Measurements from ENCODE around the gene RANBP3L. TPM values are rescaled to one million over a fixed set of nuclear protein-coding genes. Genes with fewer than 3 reads are reported as not detected.

RANBP3L gene
- total RNA-seq, 2 experiments from 2014 or later = not detected

- Mint-ChIP-seq H3K36me3 (no peaks in the 10 kb centered on the region), H3K9me3 (ENCODE audit: low read depth) (no peaks in the 10 kb centered on the region), H3K27me3 (peaks cover 32% of the 10 kb centered on the region), H3K4me1 (no peaks in the 10 kb centered on the region), H3K4me3 (no peak overlapping the region), H3K27ac (no peak overlapping the region)
- CTCF ChIA-PET = interaction anchor here (1.2 to 1.4 kb wide), 2 partner anchors 9 to 171 kb away, joined by 3 to 4 read pairs; no protein-coding TSS in a partner anchor
- DNase-seq (no peak), ATAC-seq (no peak)
Observed at GRCh38 chr5:36250427-36250826, 51.3 kb downstream of the RANBP3L start.

- Mint-ChIP-seq H3K27ac (no peak overlapping the region), H3K9me3 (ENCODE audit: low read depth) (no peaks in the 10 kb centered on the region), H3K27me3 (peaks cover 19% of the 10 kb centered on the region), H3K4me3 (no peak overlapping the region), H3K36me3 (peaks cover 2% of the 10 kb centered on the region), H3K4me1 (peaks cover 18% of the 10 kb centered on the region)
- CTCF ChIA-PET = interaction anchor here (1.0 kb wide), 2 partner anchors 18 to 167 kb away, joined by 3 to 4 read pairs; no protein-coding TSS in a partner anchor
- DNase-seq = no peak
- ATAC-seq = no peak
Observed at GRCh38 chr5:36246036-36246800, 55.5 kb downstream of the RANBP3L start.

GRCh38 chr5:36244076-36244475 is 57.6 kb downstream of the RANBP3L start:
- Mint-ChIP-seq H3K9me3 (ENCODE audit: low read depth) (no peaks in the 10 kb centered on the region), H3K36me3 (peaks cover 2% of the 10 kb centered on the region), H3K27ac (no peak overlapping the region), H3K27me3 (peaks cover 11% of the 10 kb centered on the region), H3K4me3 (peak overlapping the region; percentile 14), H3K4me1 (peaks cover 34% of the 10 kb centered on the region)
- no peak for DNase-seq
- CTCF ChIA-PET = interaction anchor here (0.9 to 1.9 kb wide), 3 partner anchors 9 to 165 kb away, joined by 4 to 5 read pairs (median 5); no protein-coding TSS in a partner anchor
- ATAC-seq = no peak

- ATAC-seq = no peak
Observed at GRCh38 chr5:36243653-36244052, 58.0 kb downstream of the RANBP3L start.

GRCh38 chr5:36242534-36243485 is 58.9 kb downstream of the RANBP3L start:
- no peak for ATAC-seq
- H3K4me1 Mint-ChIP-seq = peaks cover 37% of the 10 kb centered on the region
- H3K27me3 Mint-ChIP-seq = peaks cover 8% of the 10 kb centered on the region
- H3K9me3 Mint-ChIP-seq (ENCODE audit: low read depth) = no peaks in the 10 kb centered on the region
- H3K27ac Mint-ChIP-seq = peak overlapping the region; percentile 90
- H3K36me3 Mint-ChIP-seq = peaks cover 4% of the 10 kb centered on the region
- H3K4me3 Mint-ChIP-seq = peak overlapping the region; percentile 82
- DNase-seq = no peak
- CTCF ChIA-PET = interaction anchor here (0.7 to 3.2 kb wide), 20 partner anchors 9 to 448 kb away, joined by 3 to 14 read pairs (median 4); partner anchors contain the start of gene LMBRD2

More at GRCh38 chr5:36243653-36244052, 58.0 kb downstream of the RANBP3L start:
- H3K4me1 Mint-ChIP-seq = peaks cover 37% of the 10 kb centered on the region
- no peaks in the 10 kb centered on the region for H3K9me3 Mint-ChIP-seq (ENCODE audit: low read depth)
- peak overlapping the region; percentile 14 for H3K4me3 Mint-ChIP-seq
- H3K27ac Mint-ChIP-seq = no peak overlapping the region
- peaks cover 11% of the 10 kb centered on the region for H3K27me3 Mint-ChIP-seq
- no peak for DNase-seq
- peaks cover 4% of the 10 kb centered on the region for H3K36me3 Mint-ChIP-seq
- CTCF ChIA-PET = interaction anchor here (0.7 to 2.0 kb wide), 6 partner anchors 9 to 447 kb away, joined by 3 to 5 read pairs (median 4); no protein-coding TSS in a partner anchor

GRCh38 chr5:36241631-36242533 is 59.8 kb downstream of the RANBP3L start, which contains the start of gene NADK2:
Gene NADK2 (minus strand): TSS chr5:36241925. CDS start chr5:36241798, 127 bp downstream.
- Mint-ChIP-seq H3K4me1 (peaks cover 40% of the 10 kb centered on the region), H3K4me3 (peak within 1 kb of the TSS; percentile 82), H3K27ac (peak within 1 kb of the TSS; percentile 90), H3K27me3 (peaks cover 7% of the 10 kb centered on the region), H3K36me3 (peaks cover 4% of the 10 kb centered on the region), H3K9me3 (ENCODE audit: low read depth) (no peaks in the 10 kb centered on the region)
- CTCF ChIA-PET = interaction anchor here (0.6 to 3.2 kb wide), 28 partner anchors 10 to 604 kb away, joined by 3 to 14 read pairs (median 4); partner anchors contain the start of genes LMBRD2 and RANBP3L
- peak; percentile 96 for DNase-seq
- ATAC-seq = peak; percentile 93

GRCh38 chr5:36240779-36241630 is 60.7 kb downstream of the RANBP3L start:
- Mint-ChIP-seq H3K36me3 (peaks cover 4% of the 10 kb centered on the region), H3K27me3 (peaks cover 7% of the 10 kb centered on the region), H3K4me1 (peaks cover 40% of the 10 kb centered on the region), H3K9me3 (ENCODE audit: low read depth) (no peaks in the 10 kb centered on the region), H3K4me3 (peak overlapping the region; percentile 74), H3K27ac (peak overlapping the region; percentile 83)
- peak; percentile 54 for DNase-seq
- ATAC-seq = peak; percentile 13
- CTCF ChIA-PET = interaction anchor here (0.6 to 3.2 kb wide), 25 partner anchors 9 to 468 kb away, joined by 3 to 14 read pairs (median 4); partner anchors contain the start of genes LMBRD2 and RANBP3L

- peak overlapping the region; percentile 74 for H3K4me3 Mint-ChIP-seq
Observed at GRCh38 chr5:36239370-36240293, 62.1 kb downstream of the RANBP3L start.

GRCh38 chr5:36238502-36239295 is 63.0 kb downstream of the RANBP3L start:
- H3K27ac Mint-ChIP-seq = no peak overlapping the region
- ATAC-seq (no peak), DNase-seq (no peak)
- H3K27me3 Mint-ChIP-seq = peaks cover 3% of the 10 kb centered on the region
- H3K36me3 Mint-ChIP-seq = peaks cover 3% of the 10 kb centered on the region
- no peaks in the 10 kb centered on the region for H3K9me3 Mint-ChIP-seq (ENCODE audit: low read depth)
- no peak overlapping the region for H3K4me3 Mint-ChIP-seq
- CTCF ChIA-PET = no interaction called here
- H3K4me1 Mint-ChIP-seq = peaks cover 37% of the 10 kb centered on the region

More at GRCh38 chr5:36239370-36240293, 62.1 kb downstream of the RANBP3L start:
- Mint-ChIP-seq H3K27me3 (peaks cover 7% of the 10 kb centered on the region), H3K9me3 (ENCODE audit: low read depth) (no peaks in the 10 kb centered on the region), H3K36me3 (peaks cover 4% of the 10 kb centered on the region), H3K4me1 (peaks cover 40% of the 10 kb centered on the region), H3K27ac (peak overlapping the region; percentile 75)
- DNase-seq (no peak), ATAC-seq (no peak)
- CTCF ChIA-PET = interaction anchor here (3.2 kb wide), 1 partner anchor 161 kb away, joined by 14 read pairs; no protein-coding TSS in a partner anchor

- H3K27ac Mint-ChIP-seq = no peak overlapping the region
- no peaks in the 10 kb centered on the region for H3K27me3 Mint-ChIP-seq
- H3K4me3 Mint-ChIP-seq = no peak overlapping the region
- no peak for DNase-seq
- CTCF ChIA-PET = interaction anchor here (1.0 kb wide), 1 partner anchor 60 kb away, joined by 3 read pairs; no protein-coding TSS in a partner anchor
- ATAC-seq = no peak
- peaks cover 2% of the 10 kb centered on the region for H3K36me3 Mint-ChIP-seq
- peaks cover 29% of the 10 kb centered on the region for H3K4me1 Mint-ChIP-seq
- no peaks in the 10 kb centered on the region for H3K9me3 Mint-ChIP-seq (ENCODE audit: low read depth)
Observed at GRCh38 chr5:36237751-36238150, 64.0 kb downstream of the RANBP3L start.

Data from activated CD8-positive, alpha-beta memory T cell treated with anti-CD3 and anti-CD28 coated beads, Interleukin-2, amount 10 ng/mL, durations not matched to agents 7 days and 5 days (primary cell).